GM18526 (cell line): ENCODE measurements around the gene SCAMP3.

Experiments
- POLR2A ChIP-seq: IDR thresholded peaks from 3 replicates; pipeline ENCODE4 v1.6.1; 2011; ENCODE audit not compliant: insufficient read length; ENCODE audit errors: extremely low read depth

Gene SCAMP3

GRCh38 chr1:155294520-155295182 lies 32.5 kb upstream of the SCAMP3 start:
- TF ChIP-seq POLR2A = no peak

DNA sequence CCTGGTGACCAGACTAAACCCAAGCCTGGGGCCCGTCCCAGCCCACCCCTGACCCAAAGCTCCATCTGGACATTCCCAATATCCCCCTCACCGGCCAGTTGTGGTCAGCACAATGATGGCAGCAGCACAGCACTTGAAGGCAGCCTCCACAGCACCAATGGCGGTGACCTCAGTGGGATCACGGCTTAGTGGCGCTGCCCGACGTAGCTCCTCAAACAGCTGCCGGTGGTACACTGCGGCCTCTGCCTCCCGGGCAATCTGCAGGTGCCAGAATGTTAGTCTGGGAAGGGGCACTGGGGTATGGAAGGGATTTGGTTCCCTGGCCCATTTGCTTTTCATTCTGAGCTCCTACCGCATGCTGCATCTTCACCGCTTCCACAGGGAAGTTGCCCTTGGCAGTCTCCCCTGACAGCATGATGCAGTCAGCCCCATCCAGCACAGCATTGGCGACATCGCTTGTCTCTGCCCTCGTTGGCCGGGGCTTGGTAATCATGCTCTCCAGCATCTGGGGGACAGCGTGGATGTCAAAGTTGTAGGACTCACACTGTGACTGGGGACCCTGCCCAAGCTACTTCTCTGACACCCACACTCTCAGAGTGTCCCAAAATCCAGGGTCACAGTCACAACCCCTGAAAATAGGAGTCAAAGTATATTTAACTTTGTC lies 31.1 kb upstream of the SCAMP3 start:
- no peak for TF ChIP-seq POLR2A

DNA sequence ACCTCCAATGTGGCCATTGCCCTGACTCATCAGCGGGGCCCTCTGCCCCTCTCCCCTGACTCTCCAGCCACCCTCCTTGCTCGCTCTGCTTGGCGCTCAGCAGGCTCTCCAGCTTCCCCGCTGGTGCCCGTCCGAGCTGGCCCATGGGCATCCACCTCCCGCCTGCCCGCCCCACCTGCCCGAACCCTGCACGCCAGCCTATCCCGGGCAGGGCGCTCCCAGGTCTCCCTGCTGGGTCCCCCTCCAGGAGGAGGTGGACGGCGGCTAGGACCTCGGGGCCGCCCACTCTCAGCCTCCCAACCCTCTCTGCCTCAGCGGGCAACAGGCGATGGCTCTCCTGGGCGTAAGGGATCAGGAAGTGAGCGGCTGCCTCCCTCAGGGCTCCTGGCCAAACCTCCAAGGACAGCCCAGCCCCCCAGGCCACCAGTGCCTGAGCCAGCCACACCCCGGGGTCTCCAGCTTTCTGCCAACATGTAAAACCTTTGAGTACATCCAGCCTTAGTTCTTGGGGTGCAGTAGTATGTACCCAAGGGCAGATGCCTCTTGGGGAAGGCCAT lies 25.9 kb upstream of the SCAMP3 start:
- no peak for TF ChIP-seq POLR2A

GRCh38 chr1:155286544-155286943 lies 24.4 kb upstream of the SCAMP3 start:
- no peak for TF ChIP-seq POLR2A

GRCh38 chr1:155285631-155286044 lies 23.5 kb upstream of the SCAMP3 start:
- no peak for TF ChIP-seq POLR2A

DNA sequence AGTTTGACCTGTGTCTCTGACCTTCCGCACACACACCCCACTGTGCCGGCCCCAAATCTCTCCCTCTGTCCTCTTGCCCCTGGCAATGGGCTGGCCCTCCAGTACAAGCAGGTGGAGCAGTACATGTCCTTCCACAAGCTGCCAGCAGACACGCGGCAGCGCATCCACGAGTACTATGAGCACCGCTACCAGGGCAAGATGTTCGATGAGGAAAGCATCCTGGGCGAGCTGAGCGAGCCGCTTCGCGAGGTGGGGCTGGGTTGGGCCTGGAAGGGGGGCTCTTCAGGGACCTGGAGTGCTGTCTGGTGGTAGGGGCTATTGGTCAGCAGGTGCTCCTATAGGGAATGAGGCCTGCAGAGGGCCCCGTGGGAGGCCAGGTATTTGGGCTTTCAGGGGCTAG lies 22.9 kb upstream of the SCAMP3 start:
- no peak for TF ChIP-seq POLR2A

DNA sequence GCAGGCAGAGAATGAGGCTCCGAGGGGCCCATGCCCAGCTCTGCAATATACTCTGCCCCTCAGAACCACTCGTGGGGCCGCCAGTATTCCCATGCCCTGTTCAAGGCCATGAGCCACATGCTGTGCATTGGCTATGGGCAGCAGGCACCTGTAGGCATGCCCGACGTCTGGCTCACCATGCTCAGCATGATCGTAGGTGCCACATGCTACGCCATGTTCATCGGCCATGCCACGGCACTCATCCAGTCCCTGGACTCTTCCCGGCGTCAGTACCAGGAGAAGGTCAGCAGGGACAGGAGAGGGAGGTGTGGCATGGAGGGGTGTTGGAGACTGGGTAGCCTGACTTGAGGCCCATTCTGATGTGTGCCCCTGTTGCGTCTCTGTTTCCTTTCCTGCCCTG lies 22.3 kb upstream of the SCAMP3 start:
- TF ChIP-seq POLR2A = no peak

DNA sequence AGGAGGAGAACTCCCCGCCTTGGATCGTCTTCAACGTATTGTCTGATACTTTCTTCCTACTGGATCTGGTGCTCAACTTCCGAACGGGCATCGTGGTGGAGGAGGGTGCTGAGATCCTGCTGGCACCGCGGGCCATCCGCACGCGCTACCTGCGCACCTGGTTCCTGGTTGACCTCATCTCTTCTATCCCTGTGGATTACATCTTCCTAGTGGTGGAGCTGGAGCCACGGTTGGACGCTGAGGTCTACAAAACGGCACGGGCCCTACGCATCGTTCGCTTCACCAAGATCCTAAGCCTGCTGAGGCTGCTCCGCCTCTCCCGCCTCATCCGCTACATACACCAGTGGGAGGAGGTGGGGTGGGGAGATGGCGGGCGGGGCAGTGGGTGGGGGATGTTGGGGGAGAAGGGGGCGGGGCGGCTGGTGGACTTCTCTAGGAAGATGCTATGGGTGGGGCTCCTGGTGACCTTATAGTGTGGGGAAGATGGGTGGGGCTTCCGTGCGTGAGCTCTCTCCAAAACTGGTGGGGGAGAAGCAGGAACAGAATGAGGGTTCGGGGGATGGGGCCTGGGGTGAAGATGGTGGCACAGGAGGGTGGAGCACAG lies 20.4 kb upstream of the SCAMP3 start:
- TF ChIP-seq POLR2A = no peak

DNA sequence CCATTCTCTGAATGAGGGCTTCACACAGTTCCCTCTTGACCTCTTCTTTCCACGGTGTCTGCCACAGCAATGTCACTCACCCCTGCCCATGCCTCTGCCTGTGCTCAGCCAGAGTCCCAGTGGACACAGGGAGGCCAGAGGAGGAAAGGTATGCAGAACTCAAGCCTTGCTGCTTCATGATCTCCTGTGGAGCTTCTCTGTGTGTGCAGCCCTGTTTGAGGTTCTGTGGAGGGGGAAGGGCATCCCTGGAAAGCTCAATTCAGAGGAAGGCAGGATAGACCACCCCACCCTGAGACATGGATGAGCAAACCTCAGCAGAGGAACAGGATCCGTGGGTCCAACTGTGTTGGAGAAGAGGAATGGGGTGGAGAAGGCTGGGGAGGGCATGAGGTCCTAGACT lies 17.1 kb upstream of the SCAMP3 start:
- no peak for TF ChIP-seq POLR2A

- TF ChIP-seq POLR2A = no peak
Observed at GRCh38 chr1:155278689-155279160, 16.6 kb upstream of the SCAMP3 start.

DNA sequence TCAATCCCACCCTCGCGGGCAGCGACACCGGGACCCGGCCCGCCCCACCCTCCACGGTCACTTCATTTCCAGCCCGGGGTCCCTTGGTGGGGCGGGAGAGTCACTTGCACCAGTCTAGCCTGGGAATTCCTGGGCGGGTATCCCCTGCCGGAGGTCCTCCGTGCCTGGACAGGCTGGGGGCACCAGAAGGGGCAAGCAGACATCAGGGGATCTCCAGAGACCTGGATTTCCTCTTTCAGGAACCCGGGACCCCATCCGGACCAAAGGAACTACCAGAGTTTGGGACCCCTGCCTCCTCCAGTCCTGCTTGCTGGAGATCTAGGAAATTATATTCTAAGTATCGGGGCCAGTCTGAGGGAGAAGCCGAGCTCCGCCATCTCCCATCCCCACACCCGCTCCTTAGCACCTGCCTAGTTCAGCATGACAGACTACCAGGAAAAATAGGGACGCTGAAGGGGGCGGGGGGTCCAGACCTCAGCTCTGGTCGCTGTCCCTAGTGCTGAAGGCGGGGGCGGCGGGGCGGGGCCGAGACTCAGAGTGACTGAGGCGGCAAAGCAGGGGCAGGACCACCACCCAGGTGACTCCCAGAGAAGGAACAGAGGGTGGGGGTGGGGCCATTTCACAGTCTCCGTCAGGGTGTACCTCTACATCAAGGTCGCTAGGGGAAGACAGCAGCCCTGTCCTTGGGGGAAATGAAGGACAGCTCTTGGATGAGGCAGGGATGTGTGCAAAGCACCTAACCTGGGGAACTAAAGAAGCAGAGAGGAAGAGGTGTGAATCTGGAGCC lies 15.9 kb upstream of the SCAMP3 start:
- no peak for TF ChIP-seq POLR2A

DNA sequence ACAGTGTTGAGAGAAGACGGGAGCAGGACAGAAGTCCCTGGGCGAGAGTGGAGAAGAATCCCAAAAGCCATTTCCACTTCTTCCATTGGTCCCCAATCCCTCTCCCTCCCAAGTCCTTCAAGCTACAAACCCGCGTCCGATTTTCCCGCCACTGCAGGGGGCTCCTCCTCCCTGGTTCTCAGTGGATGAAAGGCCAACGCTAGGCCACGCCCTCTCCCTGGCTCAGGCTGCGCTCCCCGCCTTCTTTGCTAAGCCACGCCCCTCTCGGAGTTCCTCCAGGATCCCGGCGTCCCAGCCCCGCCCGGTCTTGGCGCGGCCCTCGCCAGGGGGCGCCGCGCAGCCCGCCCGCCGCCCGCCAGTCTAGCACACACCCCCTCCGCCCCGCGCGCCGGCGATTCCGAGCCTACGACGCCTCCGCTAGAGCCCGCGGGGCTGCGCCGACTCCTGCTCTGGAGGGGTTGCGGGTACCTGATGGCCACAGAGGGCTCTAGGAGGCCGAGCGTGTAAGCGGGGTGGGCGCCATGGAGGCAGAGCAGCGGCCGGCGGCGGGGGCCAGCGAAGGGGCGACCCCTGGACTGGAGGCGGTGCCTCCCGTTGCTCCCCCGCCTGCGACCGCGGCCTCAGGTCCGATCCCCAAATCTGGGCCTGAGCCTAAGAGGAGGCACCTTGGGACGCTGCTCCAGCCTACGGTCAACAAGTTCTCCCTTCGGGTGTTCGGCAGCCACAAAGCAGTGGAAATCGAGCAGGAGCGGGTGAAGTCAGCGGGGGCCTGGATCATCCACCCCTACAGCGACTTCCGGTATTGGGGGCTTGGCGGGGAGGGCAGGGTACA lies 15.1 kb upstream of the SCAMP3 start, which contains the start of gene HCN3:
HCN3 (plus strand) TSS at position 394 of the 832 bp plus-strand sequence; CDS start at position 522, 128 bp downstream.
- TF ChIP-seq POLR2A = no peak

- peak; percentile 90 for TF ChIP-seq POLR2A
Observed at GRCh38 chr1:155273343-155274245, 11.4 kb upstream of the SCAMP3 start, which contains the start of gene CLK2. CLK2 (minus strand) TSS chr1:155273504; CDS start chr1:155270977, 2,527 bp downstream.
